Smooth muscle cell (in vitro differentiated cells): ENCODE results near the gene SFXN2. TPM values are rescaled to one million over a fixed set of nuclear protein-coding genes. Genes with fewer than 3 reads are reported as not detected.

Experiments
- DNase-seq: peaks from one replicate; lab custom pipeline; 2025; ENCODE audit not compliant: unreplicated experiment; lab: John Stamatoyannopoulos, UW
- H2AFZ ChIP-seq: fragments of 200-600 bp; sonication (generic); 2 replicates; pipeline ENCODE4 v1.6.0; 2016; ENCODE audit warnings: antibody characterized with exemption, low read depth, mild to moderate bottlenecking
- H3F3A ChIP-seq: fragments of 200-600 bp; sonication (generic); 2 replicates; pipeline ENCODE4 v1.6.0; 2017; ENCODE audit warnings: antibody characterized with exemption, low read depth
- H3K27ac ChIP-seq: fragments of 200-600 bp; sonication (generic); 2 replicates; pipeline ENCODE4 v1.5.1; 2016; ENCODE audit warnings: low read depth, mild to moderate bottlenecking
- H3K27me3 ChIP-seq: fragments of 200-600 bp; sonication (generic); 2 replicates; pipeline ENCODE4 v1.6.1; 2016; ENCODE audit warnings: low read depth, mild to moderate bottlenecking
- H3K36me3 ChIP-seq: fragments of 200-600 bp; sonication (generic); 2 replicates; pipeline ENCODE4 v1.5.1; 2016; ENCODE audit warnings: low read depth
- H3K4me1 ChIP-seq: fragments of 200-600 bp; sonication (generic); 2 replicates; pipeline ENCODE4 v1.5.1; 2016; ENCODE audit warnings: low read depth
- H3K4me2 ChIP-seq: fragments of 200-600 bp; sonication (generic); 2 replicates; pipeline ENCODE4 v1.6.0; 2016; ENCODE audit warnings: mild to moderate bottlenecking
- H3K4me3 ChIP-seq: fragments of 200-600 bp; sonication (generic); 2 replicates; pipeline ENCODE4 v1.5.1; 2016; ENCODE audit warnings: mild to moderate bottlenecking
- H3K79me2 ChIP-seq: fragments of 200-600 bp; sonication (generic); 2 replicates; pipeline ENCODE4 v1.6.0; 2016; ENCODE audit warnings: low read depth, mild to moderate bottlenecking
- H3K9ac ChIP-seq: fragments of 200-600 bp; sonication (generic); 2 replicates; pipeline ENCODE4 v1.6.0; 2016; ENCODE audit warnings: low read depth
- H3K9me3 ChIP-seq: fragments of 200-600 bp; sonication (generic); replicated peaks from 2 replicates; pipeline ENCODE4 v1.5.1; 2016; ENCODE audit warnings: low read depth
- H4K20me1 ChIP-seq: fragments of 200-600 bp; sonication (generic); 2 replicates; pipeline ENCODE4 v1.6.0; 2016; ENCODE audit warnings: low read depth
- WGBS: methylation state at CpG from one replicate; pipeline ENCODE4 v1.1.7; 2016; ENCODE audit warnings: low lambda C conversion rate; 5-methylcytosine and 5-hydroxymethylcytosine counted together
- polyA plus RNA-seq: library from polyadenylated mRNA; unstranded; fragments of >200 nt; fragmentation: Nextera tagmentation; extraction: Ambion mirVana; gene quantifications from 2 replicates; pipeline ENCODE4 v1.2.1, GENCODE V29; 2016
- total RNA-seq: library from RNA; depleted of rRNA; stranded (reverse); fragments of >200 nt; gene quantifications from 2 replicates; pipeline ENCODE4 v1.2.3, GENCODE V29; 2014
- TF ChIP-seq, protein P1 (sequence below): fragments of 200-600 bp; sonication (generic); IDR thresholded peaks from 2 replicates; pipeline ENCODE4 v1.5.1; 2017; ENCODE audit warnings: borderline replicate concordance, mild to moderate bottlenecking, antibody characterized with exemption; ENCODE audit not compliant: insufficient read depth, poor library complexity, severe bottlenecking

The SFXN2 gene
- total and polyA plus RNA-seq, 2 experiments from 2014 or later: 2.0 to 2.9 TPM

DNA sequence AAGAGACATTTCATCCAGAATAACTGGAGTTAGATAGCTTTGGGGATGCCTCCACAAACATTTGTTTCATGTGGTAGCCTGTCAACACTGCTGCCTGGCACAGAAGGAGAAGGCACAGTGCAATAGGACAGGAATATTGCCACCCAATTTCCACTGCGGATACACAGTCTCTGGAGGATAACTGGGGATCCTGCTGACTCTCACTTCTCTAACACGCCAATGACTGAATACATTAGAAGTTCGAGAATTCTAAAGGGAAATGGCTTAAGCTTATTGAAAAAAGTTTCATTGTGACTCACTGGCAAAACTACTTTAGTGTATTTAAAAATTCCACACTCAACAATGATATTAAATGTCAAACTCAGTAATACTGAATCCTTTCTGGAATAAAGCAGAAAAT is 13.2 kb upstream of the SFXN2 start:
- WGBS: 62% methylated on average over 3 of the region's 3 CpGs
- Histone ChIP-seq H3K9me3 (no peaks in the 10 kb centered on the region), H3K36me3 (peaks cover 4% of the 10 kb centered on the region), H3K4me1 (peaks cover 5% of the 10 kb centered on the region), H3K9ac (no peak overlapping the region), H3K79me2 (peaks cover 24% of the 10 kb centered on the region), H3K27me3 (no peaks in the 10 kb centered on the region), H3K4me3 (no peak overlapping the region), H3K27ac (no peak overlapping the region), H4K20me1 (peaks cover 23% of the 10 kb centered on the region), H3K4me2 (no peak overlapping the region), H2AFZ (no peak overlapping the region), H3F3A (no peaks in the 10 kb centered on the region)
- TF ChIP-seq, protein P1, sequence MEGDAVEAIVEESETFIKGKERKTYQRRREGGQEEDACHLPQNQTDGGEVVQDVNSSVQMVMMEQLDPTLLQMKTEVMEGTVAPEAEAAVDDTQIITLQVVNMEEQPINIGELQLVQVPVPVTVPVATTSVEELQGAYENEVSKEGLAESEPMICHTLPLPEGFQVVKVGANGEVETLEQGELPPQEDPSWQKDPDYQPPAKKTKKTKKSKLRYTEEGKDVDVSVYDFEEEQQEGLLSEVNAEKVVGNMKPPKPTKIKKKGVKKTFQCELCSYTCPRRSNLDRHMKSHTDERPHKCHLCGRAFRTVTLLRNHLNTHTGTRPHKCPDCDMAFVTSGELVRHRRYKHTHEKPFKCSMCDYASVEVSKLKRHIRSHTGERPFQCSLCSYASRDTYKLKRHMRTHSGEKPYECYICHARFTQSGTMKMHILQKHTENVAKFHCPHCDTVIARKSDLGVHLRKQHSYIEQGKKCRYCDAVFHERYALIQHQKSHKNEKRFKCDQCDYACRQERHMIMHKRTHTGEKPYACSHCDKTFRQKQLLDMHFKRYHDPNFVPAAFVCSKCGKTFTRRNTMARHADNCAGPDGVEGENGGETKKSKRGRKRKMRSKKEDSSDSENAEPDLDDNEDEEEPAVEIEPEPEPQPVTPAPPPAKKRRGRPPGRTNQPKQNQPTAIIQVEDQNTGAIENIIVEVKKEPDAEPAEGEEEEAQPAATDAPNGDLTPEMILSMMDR: no peak
- no peak for DNase-seq

DNA sequence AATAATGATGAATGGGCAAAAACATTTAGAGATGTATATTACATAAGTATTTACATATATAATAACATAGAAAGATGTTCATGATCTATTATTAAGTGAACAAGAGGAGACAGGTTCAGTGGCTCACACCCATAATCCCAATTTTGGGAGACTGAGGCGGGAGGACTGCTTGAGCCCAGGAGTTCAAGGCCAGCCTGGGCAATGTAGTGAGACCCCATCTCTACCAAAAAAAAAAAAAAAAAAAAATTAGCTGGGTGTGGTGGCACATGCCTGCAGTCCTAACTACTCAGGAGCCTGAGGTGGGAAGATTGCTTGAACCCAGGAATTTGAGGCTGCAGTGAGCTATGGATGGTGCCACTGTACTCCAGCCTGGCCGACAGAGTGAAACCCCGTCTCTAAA is 12.6 kb upstream of the SFXN2 start:
- Histone ChIP-seq H3K4me1 (peaks cover 5% of the 10 kb centered on the region), H3K36me3 (peaks cover 3% of the 10 kb centered on the region), H2AFZ (no peak overlapping the region), H3F3A (no peaks in the 10 kb centered on the region), H4K20me1 (peaks cover 23% of the 10 kb centered on the region), H3K27ac (no peak overlapping the region), H3K79me2 (peaks cover 30% of the 10 kb centered on the region), H3K9ac (no peak overlapping the region), H3K4me2 (no peak overlapping the region), H3K9me3 (no peaks in the 10 kb centered on the region), H3K4me3 (no peak overlapping the region), H3K27me3 (no peaks in the 10 kb centered on the region)
- TF ChIP-seq, protein P1: no peak
- 97% methylated on average over 3 of the region's 3 CpGs for WGBS
- DNase-seq: no peak

DNA sequence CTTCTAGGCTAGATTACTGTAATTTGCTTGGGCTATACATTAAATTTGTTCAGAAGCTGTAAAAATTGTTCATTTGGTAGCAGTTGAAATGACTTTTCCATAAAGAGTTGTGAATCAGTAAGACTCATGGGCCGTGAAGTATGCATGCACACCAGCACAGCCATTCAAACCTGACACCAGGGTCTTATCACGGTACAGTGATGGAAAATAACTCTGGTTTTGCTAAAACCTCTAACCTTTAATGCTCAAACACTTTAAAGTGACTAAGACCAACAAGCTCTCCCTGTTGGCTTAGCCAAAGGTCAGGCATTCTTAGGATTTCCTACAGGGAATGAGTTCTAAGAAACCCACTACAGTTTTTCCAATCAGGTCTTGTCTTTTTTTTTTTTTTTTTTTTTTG is 11.7 kb upstream of the SFXN2 start:
- Histone ChIP-seq H3K9me3 (no peaks in the 10 kb centered on the region), H3K4me1 (peaks cover 5% of the 10 kb centered on the region), H3K27me3 (no peaks in the 10 kb centered on the region), H3K4me2 (no peak overlapping the region), H2AFZ (no peak overlapping the region), H3K79me2 (peaks cover 33% of the 10 kb centered on the region), H3K4me3 (no peak overlapping the region), H3F3A (no peaks in the 10 kb centered on the region), H3K27ac (peak overlapping the region; percentile 55), H3K9ac (no peak overlapping the region), H4K20me1 (peaks cover 28% of the 10 kb centered on the region), H3K36me3 (no peaks in the 10 kb centered on the region)
- no peak for DNase-seq
- TF ChIP-seq, protein P1: no peak
- WGBS: 14% methylated on average over 2 of the region's 2 CpGs

DNA sequence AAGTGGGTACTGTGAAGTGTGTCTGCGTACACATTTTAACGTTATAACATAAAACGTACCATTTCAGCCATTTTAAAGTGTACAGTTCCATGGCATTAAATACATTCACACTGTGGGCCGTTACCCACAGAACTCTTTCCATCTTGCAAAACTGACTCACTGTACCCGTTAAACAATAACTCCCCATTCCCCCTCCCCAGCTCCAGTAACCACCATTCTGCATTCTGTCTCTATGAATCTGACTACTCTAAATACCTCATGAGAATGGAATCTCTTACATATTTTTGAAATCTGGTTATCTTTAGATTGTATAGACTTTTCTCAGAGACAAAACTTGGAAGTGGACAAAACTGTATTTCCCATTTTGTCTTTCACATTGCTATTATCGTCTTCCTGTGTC is 9.5 kb upstream of the SFXN2 start:
- Histone ChIP-seq H4K20me1 (peaks cover 39% of the 10 kb centered on the region), H3K36me3 (no peaks in the 10 kb centered on the region), H3K79me2 (peaks cover 51% of the 10 kb centered on the region), H3F3A (no peaks in the 10 kb centered on the region), H3K4me2 (peak overlapping the region; percentile 8), H3K4me3 (no peak overlapping the region), H2AFZ (no peak overlapping the region), H3K27ac (peak overlapping the region; percentile 19), H3K9ac (no peak overlapping the region), H3K4me1 (peaks cover 5% of the 10 kb centered on the region), H3K9me3 (no peaks in the 10 kb centered on the region), H3K27me3 (no peaks in the 10 kb centered on the region)
- WGBS: 78% methylated on average over 6 of the region's 6 CpGs
- TF ChIP-seq, protein P1: no peak
- DNase-seq: no peak
